Measurements from ENCODE around the gene CAMK2B.

- TF ChIP-seq CTCF (IDR thresholded peaks at IDR 0.05) (no peak), POLR2AphosphoS5 (IDR thresholded peaks at IDR 0.05) (no peak)
Measured at GRCh38 chr7:44223362-44224079, 101.9 kb downstream of the CAMK2B start.
